Bronchial smooth muscle cell (primary cell): ENCODE data around the gene MIX23. TPM values are rescaled to one million over a fixed set of nuclear protein-coding genes. Genes with fewer than 3 reads are reported as not detected.

Experiments used
- total RNA-seq: library from RNA; depleted of rRNA; stranded (reverse); fragments of >200 nt; gene quantifications from 2 replicates; pipeline ENCODE4 v1.2.1, GENCODE V29; 2014

MIX23 gene
- total RNA-seq, result 22.1 and 24.7 TPM in 2 replicates

GRCh38 chr3:122382888-122383666 is at the start of gene MIX23:
Gene MIX23 (minus strand): TSS chr3:122383231. CDS start chr3:122383224, 7 bp downstream.

GRCh38 chr3:122415762-122416654 is 33.0 kb upstream of the MIX23 start, which contains the start of gene WDR5B:
Gene WDR5B (minus strand): TSS chr3:122416062. CDS start chr3:122415528, 534 bp downstream.

GRCh38 chr3:122383771-122384697 is 1.0 kb upstream of the MIX23 start, which contains the start of gene FAM162A:
Gene FAM162A (plus strand): TSS chr3:122384182. CDS start chr3:122384266, 84 bp downstream.

GRCh38 chr3:122324871-122325323 is 58.1 kb downstream of the MIX23 start, which contains the start of gene CSTA:
Gene CSTA (plus strand): TSS chr3:122325248. CDS start chr3:122325293, 45 bp downstream.

Other genes with a start within 250 kb of the MIX23 start
- not detected in 2 replicates for gene CASR, start 199.6 kb downstream of the MIX23 start, total RNA-seq
- gene CSTA, start 58.0 kb downstream of the MIX23 start, total RNA-seq, result 1.6 and 6.6 TPM in 2 replicates
- 15.4 and 20.3 TPM in 2 replicates for gene FAM162A, start 951 bp upstream of the MIX23 start, total RNA-seq
- gene WDR5B, start 32.8 kb upstream of the MIX23 start, total RNA-seq, result 3.7 and 5.0 TPM in 2 replicates
- 18.9 and 22.6 TPM in 2 replicates for gene KPNA1, start 131.7 kb upstream of the MIX23 start, total RNA-seq
- gene PARP9, start 181.1 kb upstream of the MIX23 start, total RNA-seq, result 23.4 and 26.5 TPM in 2 replicates
- 8.8 and 14.2 TPM in 2 replicates for gene DTX3L, start 181.1 kb upstream of the MIX23 start, total RNA-seq
- gene PARP15, start 194.4 kb upstream of the MIX23 start, total RNA-seq, result 0.16 and 0.17 TPM in 2 replicates